AG04450 (cell line): Measurements from ENCODE around the gene XPNPEP1. TPM values are rescaled to one million over a fixed set of nuclear protein-coding genes. Genes with fewer than 3 reads are reported as not detected.

Experiments used
- CTCF ChIA-PET: fragments of 300-600, 350-600 bp; formaldehyde crosslinking; extraction: SDS; loops from one replicate; lab custom pipeline; 2022; ENCODE audit warnings: antibody characterized with exemption, inconsistent platforms; lab: Charles Lee
- POLR2A ChIA-PET: fragments of 350-600 bp; formaldehyde crosslinking; extraction: SDS; loops from one replicate; lab custom pipeline; 2021; ENCODE audit warnings: antibody characterized with exemption, inconsistent platforms; lab: Yijun Ruan, JAX
- DNase-seq: peaks from one replicate; pipeline ENCODE4 v3.0.0-alpha.2; 2011; ENCODE audit warnings: low read depth, low spot score
- H3K27ac ChIP-seq: one replicate; pipeline ENCODE4 v1.5.1; 2012; ENCODE audit warnings: low read depth, low read length, control low read depth
- H3K27me3 ChIP-seq: one replicate; pipeline ENCODE4 v1.6.0; 2012; ENCODE audit warnings: low read length; ENCODE audit not compliant: control insufficient read depth, insufficient read depth
- H3K4me3 ChIP-seq: 2 replicates; pipeline ENCODE4 v1.5.1; 2011; ENCODE audit warnings: mild to moderate bottlenecking, low read depth, low read length, control low read depth
- H3K9me3 ChIP-seq: 2 replicates; pipeline ENCODE4 v1.5.1; 2012; ENCODE audit warnings: low read length; ENCODE audit not compliant: control insufficient read depth, insufficient read depth
- polyA plus RNA-seq: library from polyadenylated mRNA; depleted of rRNA; stranded (reverse); fragments of >200 nt; gene quantifications from 2 replicates; pipeline ENCODE4 v1.2.3, GENCODE V29; 2011
- TF ChIP-seq, protein P1 (sequence below): IDR thresholded peaks from 2 replicates; pipeline ENCODE4 v1.5.1; 2011; ENCODE audit warnings: low read depth, low read length, control low read depth, inconsistent platforms

The XPNPEP1 gene
- polyA plus RNA-seq, 1 experiment, result 134 TPM

DNA sequence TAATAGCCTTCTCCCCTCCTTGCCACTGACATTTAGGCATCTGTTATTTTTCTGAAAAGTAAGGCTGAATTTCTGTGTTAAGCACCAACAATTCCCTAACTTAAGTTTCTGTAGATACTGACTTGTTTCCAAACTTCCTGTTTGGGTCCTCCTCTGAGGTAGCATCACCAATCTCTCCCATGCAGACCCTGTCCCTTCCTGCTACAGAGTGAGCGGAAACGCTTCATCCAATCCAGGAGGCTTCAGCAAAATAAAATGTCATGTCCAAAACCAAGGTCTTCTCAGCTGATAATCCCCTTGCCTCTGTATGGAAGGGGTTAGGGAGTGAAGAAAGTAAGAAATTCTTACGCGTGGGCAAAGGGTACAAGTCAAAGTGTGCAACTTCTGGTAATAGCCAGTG is 29.9 kb downstream of the XPNPEP1 start:
- H3K4me3 ChIP-seq, result no peak overlapping the region
- DNase-seq, result no peak
- TF ChIP-seq, protein P1, sequence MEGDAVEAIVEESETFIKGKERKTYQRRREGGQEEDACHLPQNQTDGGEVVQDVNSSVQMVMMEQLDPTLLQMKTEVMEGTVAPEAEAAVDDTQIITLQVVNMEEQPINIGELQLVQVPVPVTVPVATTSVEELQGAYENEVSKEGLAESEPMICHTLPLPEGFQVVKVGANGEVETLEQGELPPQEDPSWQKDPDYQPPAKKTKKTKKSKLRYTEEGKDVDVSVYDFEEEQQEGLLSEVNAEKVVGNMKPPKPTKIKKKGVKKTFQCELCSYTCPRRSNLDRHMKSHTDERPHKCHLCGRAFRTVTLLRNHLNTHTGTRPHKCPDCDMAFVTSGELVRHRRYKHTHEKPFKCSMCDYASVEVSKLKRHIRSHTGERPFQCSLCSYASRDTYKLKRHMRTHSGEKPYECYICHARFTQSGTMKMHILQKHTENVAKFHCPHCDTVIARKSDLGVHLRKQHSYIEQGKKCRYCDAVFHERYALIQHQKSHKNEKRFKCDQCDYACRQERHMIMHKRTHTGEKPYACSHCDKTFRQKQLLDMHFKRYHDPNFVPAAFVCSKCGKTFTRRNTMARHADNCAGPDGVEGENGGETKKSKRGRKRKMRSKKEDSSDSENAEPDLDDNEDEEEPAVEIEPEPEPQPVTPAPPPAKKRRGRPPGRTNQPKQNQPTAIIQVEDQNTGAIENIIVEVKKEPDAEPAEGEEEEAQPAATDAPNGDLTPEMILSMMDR, result no peak
- POLR2A ChIA-PET, result no interaction called here
- CTCF ChIA-PET, result interaction anchor here (1.2 to 3.1 kb wide), 3 partner anchors 9 to 245 kb away, joined by 3 to 19 read pairs (median 5); no protein-coding TSS in a partner anchor
- H3K9me3 ChIP-seq, result no peaks in the 10 kb centered on the region
- no peak overlapping the region for H3K27ac ChIP-seq
- H3K27me3 ChIP-seq, result no peaks in the 10 kb centered on the region

- TF ChIP-seq, protein P1, result no peak
- CTCF ChIA-PET, result interaction anchor here (1.2 to 3.1 kb wide), 3 partner anchors 9 to 246 kb away, joined by 3 to 19 read pairs (median 5); no protein-coding TSS in a partner anchor
- DNase-seq, result no peak
- no peaks in the 10 kb centered on the region for H3K27me3 ChIP-seq
- H3K27ac ChIP-seq, result no peak overlapping the region
- H3K9me3 ChIP-seq, result no peaks in the 10 kb centered on the region
- POLR2A ChIA-PET, result no interaction called here
- H3K4me3 ChIP-seq, result no peak overlapping the region
Measured at GRCh38 chr10:109892931-109893330, 30.4 kb downstream of the XPNPEP1 start.

GRCh38 chr10:109892117-109892516 is 31.2 kb downstream of the XPNPEP1 start:
- no peaks in the 10 kb centered on the region for H3K27me3 ChIP-seq
- ChIA-PET POLR2A (no interaction called here), CTCF (interaction anchor here (0.7 to 3.1 kb wide), 2 partner anchors 8 to 107 kb away, joined by 4 to 19 read pairs; no protein-coding TSS in a partner anchor)
- DNase-seq, result no peak
- no peaks in the 10 kb centered on the region for H3K9me3 ChIP-seq
- TF ChIP-seq, protein P1, result no peak
- no peak overlapping the region for H3K27ac ChIP-seq
- no peak overlapping the region for H3K4me3 ChIP-seq

DNA sequence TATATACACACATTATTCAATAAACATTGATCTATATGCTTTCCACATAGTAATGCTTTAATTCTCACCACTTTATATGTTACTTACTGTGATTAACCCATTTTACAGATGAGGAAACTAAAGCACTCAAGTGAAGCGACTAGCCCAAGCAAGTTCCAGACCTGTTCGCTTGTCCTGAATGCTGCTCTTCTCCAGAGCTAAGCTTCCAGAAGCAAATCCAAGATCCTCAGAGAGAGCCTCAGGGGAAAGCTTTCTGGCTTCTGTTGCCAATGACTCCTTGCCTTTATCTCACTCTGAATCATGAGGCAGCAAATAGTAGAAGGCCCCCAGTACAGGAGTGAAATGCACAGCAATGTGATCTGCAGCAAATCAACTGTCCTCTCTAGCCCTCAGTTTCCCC is 32.2 kb downstream of the XPNPEP1 start:
- no peak overlapping the region for H3K4me3 ChIP-seq
- TF ChIP-seq, protein P1, result no peak
- no peak overlapping the region for H3K27ac ChIP-seq
- DNase-seq, result no peak
- no peaks in the 10 kb centered on the region for H3K9me3 ChIP-seq
- CTCF ChIA-PET, result no interaction called here
- no peaks in the 10 kb centered on the region for H3K27me3 ChIP-seq
- POLR2A ChIA-PET, result interaction anchor here (0.6 kb wide), 2 partner anchors 115 to 365 kb away, joined by 3 to 4 read pairs; no protein-coding TSS in a partner anchor

GRCh38 chr10:109889867-109890266 is 33.4 kb downstream of the XPNPEP1 start:
- TF ChIP-seq, protein P1, result peak; percentile 15; the same call in 1 of the 2 replicates
- DNase-seq, result peak; percentile 46
- Histone ChIP-seq H3K27ac (peak overlapping the region; percentile 52), H3K9me3 (no peaks in the 10 kb centered on the region), H3K4me3 (no peak overlapping the region), H3K27me3 (no peaks in the 10 kb centered on the region)
- POLR2A ChIA-PET, result no interaction called here
- CTCF ChIA-PET, result interaction anchor here (0.7 to 1.4 kb wide), 6 partner anchors 8 to 248 kb away, joined by 3 to 9 read pairs (median 4); no protein-coding TSS in a partner anchor
